ENCODE results near the gene COL8A2. TPM values are rescaled to one million over a fixed set of nuclear protein-coding genes. Genes with fewer than 3 reads are reported as not detected.

The COL8A2 gene
- polyA plus RNA-seq, 3 donors: 0.90 to 3.0 (median 1.6) TPM

DNA sequence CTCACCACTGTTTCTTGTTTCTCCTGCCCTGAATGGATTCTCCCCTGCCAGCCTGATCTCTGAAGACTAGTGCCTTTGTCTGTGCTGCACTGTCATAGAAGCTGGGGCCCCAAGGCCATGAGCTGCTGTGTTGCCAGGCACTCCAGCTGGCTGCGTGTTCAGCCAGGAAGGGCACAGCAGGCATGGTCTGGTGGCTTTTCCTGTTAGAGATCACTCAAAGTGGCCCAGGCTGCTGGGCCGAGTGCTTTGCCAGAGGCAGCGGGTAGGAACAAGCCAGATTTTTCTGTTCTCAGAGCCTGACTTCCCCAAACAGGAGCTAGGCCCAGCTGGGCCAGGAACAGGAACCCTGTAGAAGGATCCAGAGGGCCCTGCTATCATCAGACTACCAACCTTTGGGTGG lies 31.1 kb downstream of the COL8A2 start:
- Mint-ChIP-seq H3K4me1 (peaks cover 48% of the 10 kb centered on the region), H3K9me3 (peaks cover 0 to 2% (median 0%) of the 10 kb centered on the region in 7 donors), H3K36me3 (peaks cover 43 to 60% of the 10 kb centered on the region in 2 donors), H3K27me3 (ENCODE audit: low read depth in 3 of 3) (peaks cover 0 to 4% (median 0%) of the 10 kb centered on the region in 3 donors), H3K4me3 (no peak overlapping the region), H3K27ac (peak overlapping the region in 5 of 7 donors; percentile 58 to 85 (median 81))
- DNase-seq: no peak
- peaks cover 21% of the 10 kb centered on the region for H4K20me1 ChIP-seq (ENCODE audit: insufficient read depth, low read length)
- intact Hi-C loops (cut with micrococcal nuclease): no loop called here
- H3K27ac ChIP-seq (ENCODE audit: low read depth in 1 of 2, low read length in 2 of 2): peak overlapping the region; percentile 18 to 90
- H3K9ac ChIP-seq (ENCODE audit: insufficient read depth, low read length, poor library complexity, severe bottlenecking): no peak overlapping the region
- H2AFZ ChIP-seq (ENCODE audit: insufficient read depth, low read depth, low read length, poor library complexity, severe bottlenecking): no peak overlapping the region
- H3K9me3 ChIP-seq (replicated peaks in 1 of 2; ENCODE audit: control insufficient read depth in 1 of 2, insufficient read depth in 1 of 2, low read length in 2 of 2): no peaks in the 10 kb centered on the region
- H3K36me3 ChIP-seq (replicated peaks in 1 of 2; ENCODE audit: control insufficient read depth in 1 of 2, insufficient read depth in 2 of 2, low read length in 2 of 2): peaks cover 44 to 61% of the 10 kb centered on the region in 2 donors
- 48% methylated on average over 3 of the region's 3 CpGs for WGBS (ENCODE audit: insufficient coverage)
- peaks cover 43% of the 10 kb centered on the region for H3K79me2 ChIP-seq (ENCODE audit: insufficient read depth, low read length)
- no peak for TF ChIP-seq CTCF (IDR thresholded peaks at IDR 0.05)
- no peak overlapping the region for H3K4me2 ChIP-seq (replicated peaks; ENCODE audit: extremely low read depth, low read length, poor library complexity, severe bottlenecking)
- no peak overlapping the region for H3K4me3 ChIP-seq (replicated peaks in 1 of 3; ENCODE audit: low read depth in 2 of 3, low read length in 3 of 3)
- H3K4me1 ChIP-seq (ENCODE audit: control insufficient read depth in 1 of 2, insufficient read depth in 2 of 2, low read length in 2 of 2): peaks cover 48 to 52% of the 10 kb centered on the region in 2 donors
- no peaks in the 10 kb centered on the region for H3K27me3 ChIP-seq (ENCODE audit: control insufficient read depth in 2 of 2, insufficient read depth in 2 of 2, low read length in 2 of 2)

- H3K4me1 Mint-ChIP-seq: peaks cover 48% of the 10 kb centered on the region
- peaks cover 45% of the 10 kb centered on the region for H3K79me2 ChIP-seq (ENCODE audit: insufficient read depth, low read length)
- H3K4me2 ChIP-seq (replicated peaks; ENCODE audit: extremely low read depth, low read length, poor library complexity, severe bottlenecking): no peak overlapping the region
- H4K20me1 ChIP-seq (ENCODE audit: insufficient read depth, low read length): peaks cover 21% of the 10 kb centered on the region
- peaks cover 0 to 4% (median 0%) of the 10 kb centered on the region in 3 donors for H3K27me3 Mint-ChIP-seq (ENCODE audit: low read depth in 3 of 3)
- peaks cover 43 to 60% of the 10 kb centered on the region in 2 donors for H3K36me3 Mint-ChIP-seq
- WGBS (ENCODE audit: insufficient coverage): 96% methylated on average over 7 of the region's 7 CpGs
- intact Hi-C loops (cut with micrococcal nuclease): no loop called here
- H3K9me3 Mint-ChIP-seq: peaks cover 0 to 2% (median 0%) of the 10 kb centered on the region in 7 donors
- H2AFZ ChIP-seq (ENCODE audit: insufficient read depth, low read depth, low read length, poor library complexity, severe bottlenecking): no peak overlapping the region
- H3K9me3 ChIP-seq (replicated peaks in 1 of 2; ENCODE audit: control insufficient read depth in 1 of 2, insufficient read depth in 1 of 2, low read length in 2 of 2): no peaks in the 10 kb centered on the region
- H3K27ac ChIP-seq (ENCODE audit: low read depth in 1 of 2, low read length in 2 of 2): peak overlapping the region in 1 of 2 donors; percentile 90
- no peak for DNase-seq
- TF ChIP-seq CTCF (IDR thresholded peaks at IDR 0.05): no peak
- no peak overlapping the region for H3K9ac ChIP-seq (ENCODE audit: insufficient read depth, low read length, poor library complexity, severe bottlenecking)
- no peak overlapping the region for H3K4me3 Mint-ChIP-seq
- peaks cover 52 to 55% of the 10 kb centered on the region in 2 donors for H3K4me1 ChIP-seq (ENCODE audit: control insufficient read depth in 1 of 2, insufficient read depth in 2 of 2, low read length in 2 of 2)
- no peaks in the 10 kb centered on the region for H3K27me3 ChIP-seq (ENCODE audit: control insufficient read depth in 2 of 2, insufficient read depth in 2 of 2, low read length in 2 of 2)
- H3K4me3 ChIP-seq (replicated peaks in 1 of 3; ENCODE audit: low read depth in 2 of 3, low read length in 3 of 3): no peak overlapping the region
- peaks cover 44 to 61% of the 10 kb centered on the region in 2 donors for H3K36me3 ChIP-seq (replicated peaks in 1 of 2; ENCODE audit: control insufficient read depth in 1 of 2, insufficient read depth in 2 of 2, low read length in 2 of 2)
- peak overlapping the region in 4 of 7 donors; percentile 18 to 85 (median 58) for H3K27ac Mint-ChIP-seq
Observed at GRCh38 chr1:36093226-36093625, 31.8 kb downstream of the COL8A2 start.

Data from CD14-positive monocyte (primary cell).